ENCODE measurements around the gene AKR1A1. TPM values are rescaled to one million over a fixed set of nuclear protein-coding genes. Genes with fewer than 3 reads are reported as not detected.
A peak's percentile ranks its signal among the peaks of the same experiment; 100 is the strongest.

Gene AKR1A1
- total RNA-seq, 2 donors from 2014 or later: 203 to 263 TPM

- no peak overlapping the region for H3K9ac ChIP-seq (ENCODE audit: low read depth in 2 of 2, low read length in 2 of 2)
- intact Hi-C loops (cut with DNase I): no loop called here
- H3K4me1 ChIP-seq: no peaks in the 10 kb centered on the region
- no peak overlapping the region for H3K4me3 ChIP-seq
- no peak overlapping the region for H3K27ac ChIP-seq
- TF ChIP-seq CTCF (IDR thresholded peaks at IDR 0.05): no peak
- no peaks in the 10 kb centered on the region for H3K36me3 ChIP-seq
- no peaks in the 10 kb centered on the region for H3K9me3 ChIP-seq
- no peaks in the 10 kb centered on the region for H3K27me3 ChIP-seq
- no peak for DNase-seq
These were observed 3.6 kb downstream of the AKR1A1 start for GRCh38 chr1:45554198-45554597.

- peak overlapping the region; percentile 28 for H3K27ac ChIP-seq
- no peak overlapping the region for H3K4me3 ChIP-seq
- intact Hi-C loops (cut with DNase I): no loop called here
- H3K9ac ChIP-seq (ENCODE audit: low read depth in 2 of 2, low read length in 2 of 2): peak overlapping the region in 1 of 2 donors; percentile 35
- no peaks in the 10 kb centered on the region for H3K4me1 ChIP-seq
- H3K27me3 ChIP-seq: no peaks in the 10 kb centered on the region
- DNase-seq: no peak
- no peak for TF ChIP-seq CTCF (IDR thresholded peaks at IDR 0.05)
- H3K9me3 ChIP-seq: no peaks in the 10 kb centered on the region
- no peaks in the 10 kb centered on the region for H3K36me3 ChIP-seq
These were observed 6.9 kb downstream of the AKR1A1 start for GRCh38 chr1:45557422-45557944.

GRCh38 chr1:45563843-45564242 lies 13.2 kb downstream of the AKR1A1 start:
- peaks cover 10% of the 10 kb centered on the region for H3K36me3 ChIP-seq
- H3K4me3 ChIP-seq: no peak overlapping the region
- intact Hi-C loops (cut with DNase I): loop anchor here (10.0 kb wide), 1 partner anchor 219 kb away; the partner anchor contains the start of genes MUTYH and TOE1
- no peak for TF ChIP-seq CTCF (IDR thresholded peaks at IDR 0.05)
- H3K4me1 ChIP-seq: no peaks in the 10 kb centered on the region
- H3K27ac ChIP-seq: no peak overlapping the region
- no peak overlapping the region for H3K9ac ChIP-seq (ENCODE audit: low read depth in 2 of 2, low read length in 2 of 2)
- H3K9me3 ChIP-seq: no peaks in the 10 kb centered on the region
- no peaks in the 10 kb centered on the region for H3K27me3 ChIP-seq
- DNase-seq: no peak

GRCh38 chr1:45566722-45567121 lies 16.1 kb downstream of the AKR1A1 start:
- Histone ChIP-seq H3K9me3 (no peaks in the 10 kb centered on the region), H3K4me3 (no peak overlapping the region), H3K9ac (ENCODE audit: low read depth in 2 of 2, low read length in 2 of 2) (no peak overlapping the region), H3K27me3 (no peaks in the 10 kb centered on the region), H3K4me1 (no peaks in the 10 kb centered on the region), H3K27ac (no peak overlapping the region), H3K36me3 (peaks cover 14% of the 10 kb centered on the region)
- TF ChIP-seq CTCF (IDR thresholded peaks at IDR 0.05): no peak
- DNase-seq: peak; percentile 24
- intact Hi-C loops (cut with DNase I): loop anchor here (10.0 kb wide), 1 partner anchor 222 kb away; the partner anchor contains the start of genes MUTYH and TOE1

- intact Hi-C loops (cut with DNase I): loop anchor here (2.0 to 10.0 kb wide), 2 partner anchors 55 to 223 kb away; partner anchors contain the start of genes MUTYH and TOE1
- no peak for TF ChIP-seq CTCF (IDR thresholded peaks at IDR 0.05)
- DNase-seq: no peak
- H3K9me3 ChIP-seq: no peaks in the 10 kb centered on the region
- peaks cover 14% of the 10 kb centered on the region for H3K36me3 ChIP-seq
- H3K9ac ChIP-seq (ENCODE audit: low read depth in 2 of 2, low read length in 2 of 2): no peak overlapping the region
- no peaks in the 10 kb centered on the region for H3K4me1 ChIP-seq
- H3K4me3 ChIP-seq: no peak overlapping the region
- no peaks in the 10 kb centered on the region for H3K27me3 ChIP-seq
- H3K27ac ChIP-seq: no peak overlapping the region
These were observed 17.3 kb downstream of the AKR1A1 start for GRCh38 chr1:45567911-45568310.
